GM12892 (cell line): ENCODE results near the gene TAGLN2.

Source experiments
- DNase-seq: peaks from one replicate; pipeline ENCODE4 v3.0.0; 2011; ENCODE audit not compliant: insufficient read length
- FAIRE-seq: peaks from 2 replicates; lab custom pipeline; 2011; peaks lifted over from hg19 to GRCh38; lab: Jason Lieb, UNC
- POLR2A ChIP-seq: IDR thresholded peaks from 2 replicates; pipeline ENCODE4 v1.6.1; 2011; ENCODE audit warnings: low read depth, low read length, control low read depth
- POLR2AphosphoS5 ChIP-seq: IDR thresholded peaks from 2 replicates; pipeline ENCODE4 v1.6.1; 2011; ENCODE audit warnings: low read depth, low read length, control low read depth
- TAF1 ChIP-seq: IDR thresholded peaks from 2 replicates; pipeline ENCODE4 v1.6.1; 2011; ENCODE audit warnings: low read depth, mild to moderate bottlenecking, control low read depth, low read length, borderline replicate concordance

TAGLN2 gene

GRCh38 chr1:159939678-159940002 lies 14.3 kb upstream of the TAGLN2 start:
- DNase-seq = no peak
- no peak for FAIRE-seq
- no peak for TF ChIP-seq POLR2AphosphoS5

DNA sequence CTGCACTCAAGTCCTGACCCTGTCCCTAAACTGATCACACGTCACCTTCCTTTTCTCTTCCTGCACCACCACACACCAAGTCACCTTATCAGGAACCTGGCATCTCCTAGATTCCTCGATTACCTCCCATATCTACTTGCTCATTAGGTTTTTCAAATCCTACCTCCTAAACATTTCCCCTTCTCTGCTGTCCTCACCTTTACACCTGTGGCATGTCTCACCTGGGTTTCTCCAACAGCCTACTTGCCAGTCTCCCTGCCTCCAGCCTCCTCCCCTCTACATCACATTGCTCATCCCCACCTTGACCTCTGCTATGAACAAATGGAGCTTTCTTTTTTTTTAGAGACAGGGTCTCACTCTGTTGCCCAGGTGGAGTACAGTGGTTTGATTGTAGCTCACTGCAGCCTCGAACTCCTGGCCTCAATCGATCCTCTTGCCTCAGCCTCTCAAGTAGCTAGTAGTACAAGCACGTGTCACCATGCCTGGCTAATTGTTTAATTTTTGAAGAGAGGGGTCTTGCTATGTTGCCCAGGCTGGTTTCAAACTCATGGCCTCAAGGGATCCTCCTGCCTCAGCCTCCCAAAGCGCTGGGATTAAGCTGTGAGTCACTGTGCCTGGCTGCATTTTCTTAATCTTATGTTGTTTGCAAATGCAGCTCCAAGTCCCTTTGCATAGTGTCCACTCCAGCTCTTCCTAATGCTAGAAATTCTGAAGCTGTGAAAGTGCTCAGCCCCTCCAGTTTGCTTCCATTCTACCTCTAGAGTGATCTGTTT lies 13.8 kb upstream of the TAGLN2 start:
- DNase-seq (no peak), FAIRE-seq (no peak)
- TF ChIP-seq POLR2AphosphoS5 (no peak), TAF1 (no peak), POLR2A (no peak)

DNA sequence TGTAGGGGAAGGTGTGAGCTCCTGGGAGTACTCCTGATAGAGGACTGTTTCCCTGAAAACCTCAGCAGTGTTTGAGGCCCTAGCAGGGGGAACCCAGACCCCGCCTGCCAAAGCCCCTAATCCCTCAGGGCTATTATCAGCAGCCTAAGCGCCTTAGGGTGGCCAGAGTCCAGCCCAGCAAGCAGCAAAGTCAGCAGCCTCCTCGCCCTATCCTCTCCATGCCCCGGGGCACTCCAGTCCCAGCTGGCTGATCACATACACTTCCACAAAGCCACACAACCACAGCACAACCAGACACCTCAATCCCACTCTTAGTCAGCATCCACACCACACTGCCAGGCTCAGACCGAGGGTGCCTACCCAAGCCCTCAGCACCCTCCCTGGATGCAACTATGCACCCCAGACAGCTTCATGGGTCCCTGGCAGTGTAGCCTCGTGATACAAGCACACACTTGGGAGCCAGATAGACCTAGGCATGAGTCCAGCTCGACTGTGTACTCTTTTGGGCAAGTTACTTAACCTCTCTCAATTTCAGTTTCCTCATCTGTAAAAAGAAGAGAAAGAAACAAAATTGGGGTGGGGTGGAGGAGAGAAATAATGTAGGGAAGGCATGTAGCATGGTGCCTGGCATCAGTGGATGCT lies 13.0 kb upstream of the TAGLN2 start:
- DNase-seq = no peak
- TF ChIP-seq POLR2AphosphoS5 (no peak), POLR2A (no peak), TAF1 (no peak)
- FAIRE-seq = peak; percentile 75

GRCh38 chr1:159937054-159937750 lies 11.9 kb upstream of the TAGLN2 start:
- no peak for TF ChIP-seq TAF1
- no peak for TF ChIP-seq POLR2A
- TF ChIP-seq POLR2AphosphoS5 = no peak
- DNase-seq = no peak
- FAIRE-seq = no peak

DNA sequence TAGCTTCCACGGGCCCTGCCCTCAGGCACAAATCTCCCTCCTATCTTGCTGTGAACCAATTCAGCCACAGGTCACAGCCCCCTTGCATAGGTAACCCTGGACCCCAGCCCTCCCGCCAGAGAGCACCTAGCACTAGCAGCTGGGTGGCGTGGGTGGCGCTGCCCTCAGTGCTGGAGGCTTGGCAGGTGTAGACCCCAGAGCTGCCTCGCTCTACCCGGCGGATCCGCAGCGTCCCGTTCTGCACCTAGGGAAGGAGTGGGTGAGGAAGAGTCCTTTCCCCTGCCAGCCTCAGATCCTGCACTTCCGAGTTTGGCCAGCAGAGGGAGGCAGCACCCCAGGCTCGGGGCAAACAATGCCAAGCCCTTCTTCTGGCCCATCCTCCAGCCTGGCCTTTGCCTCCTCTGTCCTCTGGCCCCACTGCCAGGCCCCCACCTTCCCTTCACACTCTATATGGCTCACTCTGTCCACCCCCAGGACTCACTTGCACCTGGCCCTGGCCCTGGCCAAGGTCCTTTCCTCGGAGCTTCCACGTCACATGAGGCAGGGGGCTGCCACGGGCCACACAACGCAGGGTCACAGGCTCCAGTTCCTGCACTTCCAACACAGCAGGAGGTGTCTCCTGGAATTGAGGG lies 11.1 kb upstream of the TAGLN2 start:
- FAIRE-seq (peak; percentile 93), DNase-seq (peak; percentile 82)
- TF ChIP-seq POLR2AphosphoS5 (no peak), POLR2A (no peak), TAF1 (no peak)

- no peak for DNase-seq
- no peak for TF ChIP-seq TAF1
- TF ChIP-seq POLR2AphosphoS5 = no peak
- TF ChIP-seq POLR2A = no peak
- no peak for FAIRE-seq
Measured at GRCh38 chr1:159935719-159936272, 10.5 kb upstream of the TAGLN2 start.

DNA sequence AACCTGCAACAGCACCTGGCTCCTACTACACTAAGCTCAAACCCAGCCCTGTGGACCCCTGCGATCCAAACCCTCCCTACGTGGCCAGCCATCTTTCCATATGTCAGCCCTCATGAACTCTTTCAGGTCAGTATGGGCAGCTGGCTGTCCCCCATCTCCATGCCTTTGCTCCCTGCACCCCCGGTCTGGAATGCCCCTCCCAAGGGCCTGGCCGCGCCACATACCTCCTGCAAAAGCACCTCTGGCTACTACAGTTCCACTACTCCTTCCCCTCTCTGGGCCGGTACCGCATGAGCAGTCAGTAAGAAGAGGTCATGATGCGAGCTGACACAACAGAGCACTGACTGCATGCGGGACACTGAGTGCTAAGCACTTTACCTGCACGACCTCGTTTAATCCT lies 10.0 kb upstream of the TAGLN2 start:
- DNase-seq (no peak), FAIRE-seq (no peak)
- TF ChIP-seq TAF1 (no peak), POLR2A (no peak), POLR2AphosphoS5 (no peak)

GRCh38 chr1:159934136-159935039 lies 9.1 kb upstream of the TAGLN2 start:
- DNase-seq (no peak), FAIRE-seq (no peak)
- TF ChIP-seq POLR2AphosphoS5 (no peak), POLR2A (no peak), TAF1 (no peak)

GRCh38 chr1:159933347-159933746 lies 8.0 kb upstream of the TAGLN2 start:
- TF ChIP-seq POLR2AphosphoS5 (no peak), TAF1 (no peak), POLR2A (no peak)
- no peak for FAIRE-seq
- no peak for DNase-seq
